Stimulated activated CD4-positive, alpha-beta T cell treated with anti-CD3 and anti-CD28 coated beads, Interleukin-15, amount 100 ng/mL, for 1 hour (primary cell): Measurements from ENCODE around the gene KIAA0040.

ENCODE experiments used
- DNase-seq, 2 donors: peaks; one replicate each; pipeline ENCODE4 v3.0.0-alpha.2; 2020; ENCODE audit warnings: low read depth in 1 of 2, low spot score in 1 of 2

Gene KIAA0040

DNA sequence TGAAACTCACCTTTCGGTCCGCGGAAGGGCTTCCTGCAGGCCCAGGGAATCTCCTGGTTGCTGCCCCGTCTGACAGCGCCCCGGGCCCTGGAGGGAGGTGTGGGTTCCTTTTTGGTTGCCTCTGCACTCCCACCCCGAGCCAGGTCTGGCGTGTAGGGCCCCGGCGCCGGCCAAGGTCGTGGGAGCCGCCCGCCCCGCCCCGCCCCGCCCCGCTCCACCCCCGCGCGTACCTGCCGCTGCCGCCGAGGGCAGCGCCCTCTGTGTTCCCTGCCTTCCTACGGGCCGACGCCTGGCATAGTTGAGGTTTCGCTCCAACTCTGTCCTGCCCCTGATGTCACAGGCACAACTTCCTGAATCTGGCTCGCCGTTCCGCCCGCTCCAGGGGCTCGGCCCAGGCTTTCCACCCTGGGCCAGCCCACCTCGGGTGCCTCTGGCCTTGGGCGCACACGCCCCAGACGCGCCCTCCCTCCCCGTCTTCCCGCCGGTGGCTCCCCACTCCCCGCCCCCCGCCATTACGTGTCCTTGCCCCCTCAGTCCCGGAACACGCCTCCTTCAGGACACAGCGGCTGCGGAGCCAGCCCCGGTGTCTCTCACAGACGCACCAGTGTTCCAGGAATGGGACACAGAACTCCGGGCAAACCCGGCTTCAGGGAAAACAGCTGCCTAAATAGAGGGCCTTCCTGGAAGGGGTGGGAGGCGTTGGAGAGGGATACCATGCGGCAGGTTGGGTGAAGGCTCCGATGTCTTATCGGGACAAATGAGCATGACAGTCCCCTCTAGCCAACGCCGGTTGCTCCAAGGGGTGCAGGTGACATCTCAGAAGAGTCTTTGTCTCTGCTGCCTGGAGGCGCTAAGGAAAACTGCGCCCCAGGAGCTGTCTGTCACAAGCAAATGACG lies at the start of gene KIAA0040:
TSS of gene KIAA0040 (minus strand) at position 147 of the 897 bp plus-strand sequence. CDS start 31,763 bp downstream, outside the sequence.
- DNase-seq = peak; percentile 26 to 42

GRCh38 chr1:175237389-175237788 lies 44.8 kb upstream of the KIAA0040 start:
- no peak for DNase-seq

- no peak for DNase-seq
Measured at GRCh38 chr1:175234639-175235038, 42.1 kb upstream of the KIAA0040 start.

DNA sequence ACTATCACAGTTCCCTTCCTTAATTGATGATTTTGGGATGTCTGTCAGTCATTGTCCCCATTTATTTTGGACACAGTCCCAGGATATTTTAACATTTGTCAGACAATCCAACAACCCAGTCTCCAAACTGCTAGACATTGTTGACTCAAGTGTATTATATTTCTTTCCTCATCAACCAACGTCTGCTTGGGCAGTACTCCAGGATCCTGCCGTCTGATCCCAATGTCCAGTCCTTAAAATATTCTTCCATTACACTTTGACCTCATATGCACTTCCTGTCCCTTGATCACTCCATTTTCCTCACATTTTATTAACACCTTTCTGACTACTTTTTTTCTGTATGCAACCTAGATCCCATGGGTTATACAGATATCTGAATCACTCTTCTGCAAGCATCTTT lies 39.8 kb upstream of the KIAA0040 start:
- DNase-seq = no peak

DNA sequence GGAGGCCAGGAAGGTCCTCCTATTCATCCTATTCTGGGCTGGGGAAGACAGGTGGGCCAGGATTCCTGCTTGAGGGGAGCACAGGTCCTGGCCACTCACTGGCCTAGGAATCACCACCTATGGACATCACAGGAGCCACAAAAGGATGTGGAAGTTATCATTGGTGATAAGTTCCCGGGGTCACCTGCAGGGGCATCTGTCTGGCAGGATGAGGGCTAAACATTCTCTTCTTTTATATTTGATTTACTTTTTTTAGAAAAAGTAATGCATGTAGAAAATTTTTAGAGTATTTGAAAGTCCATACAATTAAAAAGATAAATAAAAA lies 33.2 kb upstream of the KIAA0040 start:
- no peak for DNase-seq

DNA sequence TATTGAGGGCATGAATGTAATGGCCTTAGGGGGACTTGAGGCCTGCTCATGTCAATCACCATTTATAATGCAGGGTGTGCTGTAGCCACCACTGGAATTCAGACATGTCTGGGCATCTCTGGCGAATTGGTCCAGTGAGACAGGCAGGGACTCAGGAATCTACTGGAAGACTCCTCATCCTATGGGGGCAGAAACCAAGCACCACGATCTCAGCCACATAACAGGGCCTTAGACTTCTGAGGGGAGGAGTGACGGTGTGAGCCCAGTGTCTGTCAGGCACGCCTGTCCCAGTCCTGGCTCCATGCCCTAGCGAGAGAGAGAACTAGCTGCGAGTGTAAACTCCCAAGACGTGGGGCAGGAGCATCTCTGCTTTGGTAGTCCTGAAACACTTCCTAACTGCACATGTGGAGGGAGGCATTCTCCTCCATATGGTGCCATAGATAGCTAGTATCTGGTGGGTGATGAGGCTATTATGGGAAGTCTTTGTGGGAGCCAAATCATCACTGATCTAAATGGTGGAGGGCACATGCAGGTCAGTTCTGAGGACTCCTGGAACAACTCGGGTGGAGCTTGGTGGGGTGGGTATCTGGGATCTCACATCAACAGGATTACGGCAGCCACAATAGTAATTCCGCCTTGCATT lies 29.8 kb upstream of the KIAA0040 start:
- DNase-seq = no peak

DNA sequence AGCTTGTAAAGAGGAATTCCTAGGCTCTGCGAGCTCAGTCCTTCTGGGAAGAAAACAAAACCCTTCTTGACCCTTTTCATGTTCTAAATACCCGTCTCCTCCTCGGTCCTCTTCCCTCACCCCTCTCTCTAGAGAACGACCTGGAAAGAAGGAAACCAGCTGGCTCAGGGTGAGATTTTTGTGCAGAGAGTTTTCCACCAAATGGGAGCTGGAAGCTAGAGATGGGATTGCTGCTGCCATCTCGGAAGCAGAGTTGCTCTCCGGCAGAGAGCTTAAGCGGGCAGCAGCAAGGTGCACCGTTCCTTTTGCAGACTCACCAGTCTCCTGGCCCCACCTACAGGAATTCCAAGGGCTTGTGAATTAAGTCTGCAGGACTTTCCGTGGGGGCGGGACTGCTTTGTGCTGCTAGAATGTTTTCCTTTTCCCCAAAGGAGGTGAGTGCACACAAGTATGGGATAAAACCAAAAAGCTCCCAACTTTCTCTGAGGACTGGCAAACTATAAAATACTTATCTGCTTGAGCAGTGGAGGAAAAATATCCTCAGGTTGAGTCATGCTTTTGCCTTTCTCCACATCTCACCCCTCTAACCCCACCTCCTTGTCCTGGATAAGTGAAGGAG lies 29.1 kb upstream of the KIAA0040 start:
- DNase-seq = no peak

- no peak for DNase-seq
Measured at GRCh38 chr1:175220853-175221556, 28.4 kb upstream of the KIAA0040 start.

DNA sequence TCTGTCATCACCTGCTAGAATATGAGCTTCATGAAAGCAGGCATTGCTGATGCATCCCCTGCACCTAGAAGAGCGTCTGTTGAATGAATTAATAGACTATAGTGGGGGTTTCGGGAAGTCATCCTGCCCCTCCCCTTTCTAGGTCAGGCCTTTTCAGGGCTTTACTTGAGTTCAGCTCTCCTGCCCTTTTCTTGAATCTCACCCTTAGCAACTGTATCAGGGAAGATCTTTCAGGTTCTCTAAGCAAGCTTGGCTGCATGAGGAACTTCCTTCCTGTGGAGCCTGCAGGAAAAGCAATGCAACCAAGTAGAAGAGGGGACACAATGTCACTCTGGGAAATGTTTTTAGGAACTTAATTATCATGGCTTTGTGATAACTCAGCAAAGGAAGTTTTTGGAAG lies 27.2 kb upstream of the KIAA0040 start:
- DNase-seq = no peak

GRCh38 chr1:175218786-175219434 lies 26.3 kb upstream of the KIAA0040 start:
- DNase-seq = no peak

- no peak for DNase-seq
Measured at GRCh38 chr1:175217721-175218531, 25.4 kb upstream of the KIAA0040 start.

GRCh38 chr1:175216444-175216843 lies 23.9 kb upstream of the KIAA0040 start:
- no peak for DNase-seq

DNA sequence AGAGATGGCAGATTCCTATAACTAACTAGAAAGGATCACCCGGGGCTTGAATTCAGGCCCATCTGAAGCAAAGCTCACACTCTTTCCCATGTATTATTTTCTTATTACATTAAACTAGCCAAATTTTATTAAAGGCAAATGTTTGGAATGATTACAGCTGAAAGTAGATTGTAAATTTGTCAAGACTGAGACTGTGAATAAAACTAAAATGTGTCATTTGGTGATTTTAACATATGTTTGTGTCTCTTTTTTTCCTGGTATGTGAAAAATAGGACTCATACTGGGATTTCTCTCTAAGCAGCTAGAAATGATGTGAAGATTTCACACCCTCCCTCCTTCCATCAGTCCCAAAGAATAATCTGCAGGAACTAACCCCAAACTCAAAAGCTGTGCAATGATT lies 19.1 kb upstream of the KIAA0040 start:
- DNase-seq = no peak

GRCh38 chr1:175210744-175211143 lies 18.2 kb upstream of the KIAA0040 start:
- no peak for DNase-seq

DNA sequence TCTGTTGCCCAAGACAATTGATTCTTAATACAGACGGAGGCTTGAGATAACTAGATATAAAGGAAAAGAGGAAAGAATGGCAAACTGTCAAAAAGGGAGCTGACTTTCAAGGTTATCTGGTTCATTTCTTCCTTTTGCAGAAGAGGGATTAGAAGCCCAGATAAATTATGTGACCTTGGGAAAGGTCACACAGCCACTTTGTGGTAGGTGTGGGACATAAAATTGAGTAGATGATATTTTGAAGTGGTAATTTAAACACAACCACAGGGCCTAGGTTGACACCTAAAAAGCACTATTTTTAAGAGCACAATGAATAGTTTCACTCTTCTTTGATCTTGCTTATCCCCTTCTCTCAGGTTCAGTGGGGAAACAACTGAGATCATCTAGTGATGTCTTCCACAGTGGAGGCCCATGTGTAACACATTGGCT lies 16.9 kb upstream of the KIAA0040 start:
- no peak for DNase-seq

DNA sequence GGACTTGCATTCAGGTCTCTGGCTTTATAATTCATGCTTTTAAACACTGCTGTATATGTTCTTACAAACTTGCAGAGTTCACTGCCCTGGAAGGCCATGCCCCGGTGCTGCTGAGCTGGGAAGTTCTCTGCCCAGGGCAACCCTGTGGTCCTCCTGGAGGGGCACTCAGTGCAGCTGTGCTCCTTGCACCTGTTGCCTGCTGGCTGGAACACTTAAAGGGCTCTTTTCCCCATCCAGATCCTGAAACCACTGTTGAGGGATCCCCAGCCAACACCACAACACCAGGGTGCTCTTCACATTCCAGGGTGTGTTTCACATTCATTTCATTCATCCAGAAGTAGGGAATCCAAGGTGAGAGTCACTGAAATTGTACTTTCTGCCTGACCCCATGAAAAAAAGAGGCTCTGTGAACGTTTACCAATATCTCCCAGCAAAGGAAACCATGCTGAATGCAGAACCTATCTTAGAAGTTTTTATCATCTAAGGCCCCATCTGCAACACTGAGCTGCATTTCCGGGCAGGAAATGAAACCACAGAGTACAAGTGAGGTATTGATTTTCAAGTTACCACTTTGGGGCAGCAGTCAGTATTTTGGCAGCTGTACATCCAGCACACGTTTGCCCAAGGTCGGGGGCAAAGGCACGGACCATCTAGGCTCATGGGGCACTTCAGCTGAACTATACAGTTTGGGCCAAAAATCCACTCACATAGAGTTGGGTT lies 16.4 kb upstream of the KIAA0040 start:
- DNase-seq = peak in 1 of 2 donors; percentile 29

DNA sequence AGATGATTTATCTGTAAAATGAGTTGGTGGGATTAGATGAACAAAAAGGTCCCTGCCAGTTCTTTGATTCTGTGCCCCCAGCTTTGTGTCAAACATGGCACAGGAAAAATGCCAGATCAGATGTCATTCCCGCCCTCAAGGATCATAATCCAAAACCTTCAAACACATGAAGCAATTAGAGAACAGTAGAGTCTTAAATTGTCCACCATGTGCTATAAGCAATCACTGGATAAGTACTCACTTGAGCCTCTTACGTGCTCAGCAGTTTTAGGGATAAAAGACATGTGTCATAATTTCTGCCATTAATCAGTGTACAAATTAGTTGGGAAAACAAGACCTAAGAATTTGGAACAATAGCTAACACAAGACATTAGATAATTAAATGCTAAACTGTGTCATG lies 15.4 kb upstream of the KIAA0040 start:
- DNase-seq = no peak

- no peak for DNase-seq
Measured at GRCh38 chr1:175206687-175207086, 14.1 kb upstream of the KIAA0040 start.

DNA sequence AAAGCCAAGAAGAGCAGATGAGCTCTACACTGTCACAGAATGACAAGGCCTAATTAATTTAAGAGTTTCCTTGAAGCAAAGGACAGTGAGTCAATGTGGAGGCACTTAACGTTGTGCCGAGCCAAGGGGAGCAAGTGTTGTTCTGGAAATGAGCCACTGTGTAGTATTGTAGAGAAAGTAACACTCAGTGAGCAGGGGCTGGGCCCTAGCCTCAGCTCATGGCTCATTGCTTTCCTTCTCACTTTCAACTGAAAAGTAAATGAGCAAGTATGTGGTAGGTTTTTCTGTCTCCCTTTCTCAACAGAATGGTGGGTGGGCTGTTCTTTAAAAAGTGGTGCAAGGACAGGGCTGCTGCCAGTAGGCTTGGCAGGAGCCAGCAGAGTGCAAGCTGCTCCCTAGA lies 11.8 kb upstream of the KIAA0040 start:
- DNase-seq = no peak
